Left lung (tissue), 10 donors: ENCODE measurements around the gene MTHFSD. TPM values are rescaled to one million over a fixed set of nuclear protein-coding genes. Genes with fewer than 3 reads are reported as not detected.

Experiments used
- ATAC-seq: fragments of 200-7000 bp; cut with Tn5 transposase; one replicate; pipeline ENCODE4 v1.9.1; 2020; ENCODE audit warnings: moderate library complexity
- DNase-seq, 4 donors: peaks; one replicate each; pipeline ENCODE4 v3.0.0-alpha.2; 2013 to 2020
- H3K27ac ChIP-seq, 2 donors: fragments of 200-600 bp; sonication (generic) in 1 of 2; one replicate each; pipeline versions ENCODE4 v1.5.0 to v1.8.0; 2020 to 2021
- H3K27me3 ChIP-seq, 2 donors: fragments of 200-600 bp; sonication (generic) in 1 of 2; one replicate each; pipeline versions ENCODE4 v1.5.0 to v1.8.0; 2020 to 2021
- H3K36me3 ChIP-seq, 2 donors: fragments of 200-600 bp; sonication (generic) in 1 of 2; one replicate each; pipeline versions ENCODE4 v1.5.0 to v1.8.0; 2020 to 2021
- H3K4me1 ChIP-seq, 2 donors: fragments of 200-600 bp; one replicate each; pipeline ENCODE4 v1.8.0; 2021
- H3K4me3 ChIP-seq, 2 donors: fragments of 200-600 bp; sonication (generic) in 1 of 2; one replicate each; pipeline versions ENCODE4 v1.5.0 to v1.8.0; 2020 to 2021; ENCODE audit warnings: mild to moderate bottlenecking in 1 of 2
- H3K9me3 ChIP-seq, 2 donors: fragments of 200-600 bp; sonication (generic) in 1 of 2; one replicate each; pipeline versions ENCODE4 v1.5.0 to v1.8.0; 2020 to 2021
- CTCF ChIP-seq, 2 donors: fragments of 200-600 bp; sonication (generic) in 1 of 2; IDR thresholded peaks; one replicate each; pipeline versions ENCODE4 v1.5.0 to v1.8.0; 2021; ENCODE audit warnings: antibody characterized with exemption in 2 of 2
- intact Hi-C, 2 donors: fragments of 100-400 bp; cut with DNase I; formaldehyde crosslinking; loops; one replicate each; pipeline versions ENCODE4 v1.11.2 to v1.14.2; 2022
- polyA plus RNA-seq, 6 donors: library from polyadenylated mRNA; unstranded; fragments of 120-200 nt; gene quantifications; one replicate each; pipeline ENCODE4 v1.2.1, GENCODE V29; 2013; ENCODE audit not compliant: insufficient read length in 6 of 6
- total RNA-seq, 2 donors: library from RNA; stranded (reverse); fragmentation: NEBNext Ultra II Directional; extraction: Animal tissue kit (Norgen Biotek cat#: 25700); gene quantifications; one replicate each; pipeline ENCODE4 v1.2.1, GENCODE V29; 2021
- donor health status: DM: no; HTN: yes; CAD: no.
- donor health status: DM: no; HTN: no; CAD: no.

The MTHFSD gene
- total and polyA plus RNA-seq, 8 donors, result 19.7 to 32.5 (median 28.5) TPM

- TF ChIP-seq CTCF (IDR thresholded peaks at IDR 0.05), result no peak
- Histone ChIP-seq H3K27me3 (peaks cover under 1 to 70% of the 10 kb centered on the region in 2 donors), H3K4me3 (no peak overlapping the region), H3K9me3 (no peaks in the 10 kb centered on the region), H3K27ac (no peak overlapping the region), H3K4me1 (no peaks in the 10 kb centered on the region), H3K36me3 (no peaks in the 10 kb centered on the region)
- ATAC-seq (no peak), DNase-seq (no peak)
- intact Hi-C loops, result no loop called here
Measured at GRCh38 chr16:86598607-86599565, 43.9 kb upstream of the MTHFSD start.

DNA sequence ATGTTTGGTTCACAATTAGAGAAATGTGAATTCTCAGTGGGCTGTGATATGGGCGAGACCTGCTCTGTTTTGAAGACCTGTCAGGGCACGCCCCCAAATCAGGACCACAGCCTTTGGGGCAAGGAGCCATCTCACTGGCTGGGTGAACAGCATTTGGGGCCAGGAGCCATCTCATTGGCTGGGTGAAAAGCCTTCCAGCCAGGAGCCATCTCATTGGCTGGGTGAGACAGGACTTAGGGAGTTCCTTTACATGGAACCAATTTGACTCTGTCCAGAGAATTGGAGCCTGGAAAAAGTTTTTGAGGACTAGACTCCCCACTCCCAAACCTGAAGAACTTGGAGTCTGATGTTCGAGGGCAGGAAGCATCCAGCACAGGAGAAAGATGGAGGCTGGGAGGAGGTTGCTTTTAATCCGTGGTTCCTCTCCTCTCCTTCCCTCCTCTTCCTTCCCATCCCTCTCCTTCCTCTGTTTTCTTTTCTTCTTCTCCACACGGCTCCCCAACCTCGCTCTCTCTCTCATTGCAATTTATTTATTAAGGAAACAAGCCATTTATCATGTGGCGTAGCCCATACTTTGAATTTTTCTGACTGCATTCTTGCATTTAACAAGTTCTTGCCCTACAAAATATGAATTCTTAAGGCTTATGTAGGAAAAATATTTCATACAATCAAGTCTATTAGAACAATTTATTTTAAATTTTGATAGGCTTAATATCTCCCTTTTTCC lies 43.0 kb upstream of the MTHFSD start:
- TF ChIP-seq CTCF (IDR thresholded peaks at IDR 0.05), result no peak
- no peak overlapping the region for H3K27ac ChIP-seq
- no peaks in the 10 kb centered on the region for H3K36me3 ChIP-seq
- no peaks in the 10 kb centered on the region for H3K4me1 ChIP-seq
- H3K4me3 ChIP-seq, result no peak overlapping the region
- intact Hi-C loops, result no loop called here
- DNase-seq, result no peak
- ATAC-seq, result no peak
- H3K27me3 ChIP-seq, result peaks cover 9 to 78% of the 10 kb centered on the region in 2 donors
- no peaks in the 10 kb centered on the region for H3K9me3 ChIP-seq

GRCh38 chr16:86597126-86597879 lies 42.3 kb upstream of the MTHFSD start:
- peaks cover 13 to 79% of the 10 kb centered on the region in 2 donors for H3K27me3 ChIP-seq
- no peak overlapping the region for H3K4me3 ChIP-seq
- ATAC-seq, result no peak
- no peaks in the 10 kb centered on the region for H3K36me3 ChIP-seq
- DNase-seq, result no peak
- intact Hi-C loops, result no loop called here
- no peak for TF ChIP-seq CTCF (IDR thresholded peaks at IDR 0.05)
- H3K27ac ChIP-seq, result no peak overlapping the region
- no peaks in the 10 kb centered on the region for H3K9me3 ChIP-seq
- H3K4me1 ChIP-seq, result no peaks in the 10 kb centered on the region

GRCh38 chr16:86595983-86596605 lies 41.1 kb upstream of the MTHFSD start:
- Histone ChIP-seq H3K4me3 (no peak overlapping the region), H3K4me1 (no peaks in the 10 kb centered on the region), H3K36me3 (no peaks in the 10 kb centered on the region), H3K27me3 (peaks cover 13 to 84% of the 10 kb centered on the region in 2 donors), H3K27ac (no peak overlapping the region), H3K9me3 (no peaks in the 10 kb centered on the region)
- no peak for TF ChIP-seq CTCF (IDR thresholded peaks at IDR 0.05)
- ATAC-seq (no peak), DNase-seq (no peak)
- intact Hi-C loops, result no loop called here
